GM18873 (cell line): ENCODE measurements around the gene MTUS2.

Experiments
- ATAC-seq: cut with Tn5 transposase; IDR thresholded peaks from one replicate; pipeline ENCODE4 v1.9.1; 2021; ENCODE audit warnings: mild to moderate bottlenecking, moderate library complexity, moderate number of reproducible peaks; ENCODE audit not compliant: unreplicated experiment, low FRiP score

Gene MTUS2

DNA sequence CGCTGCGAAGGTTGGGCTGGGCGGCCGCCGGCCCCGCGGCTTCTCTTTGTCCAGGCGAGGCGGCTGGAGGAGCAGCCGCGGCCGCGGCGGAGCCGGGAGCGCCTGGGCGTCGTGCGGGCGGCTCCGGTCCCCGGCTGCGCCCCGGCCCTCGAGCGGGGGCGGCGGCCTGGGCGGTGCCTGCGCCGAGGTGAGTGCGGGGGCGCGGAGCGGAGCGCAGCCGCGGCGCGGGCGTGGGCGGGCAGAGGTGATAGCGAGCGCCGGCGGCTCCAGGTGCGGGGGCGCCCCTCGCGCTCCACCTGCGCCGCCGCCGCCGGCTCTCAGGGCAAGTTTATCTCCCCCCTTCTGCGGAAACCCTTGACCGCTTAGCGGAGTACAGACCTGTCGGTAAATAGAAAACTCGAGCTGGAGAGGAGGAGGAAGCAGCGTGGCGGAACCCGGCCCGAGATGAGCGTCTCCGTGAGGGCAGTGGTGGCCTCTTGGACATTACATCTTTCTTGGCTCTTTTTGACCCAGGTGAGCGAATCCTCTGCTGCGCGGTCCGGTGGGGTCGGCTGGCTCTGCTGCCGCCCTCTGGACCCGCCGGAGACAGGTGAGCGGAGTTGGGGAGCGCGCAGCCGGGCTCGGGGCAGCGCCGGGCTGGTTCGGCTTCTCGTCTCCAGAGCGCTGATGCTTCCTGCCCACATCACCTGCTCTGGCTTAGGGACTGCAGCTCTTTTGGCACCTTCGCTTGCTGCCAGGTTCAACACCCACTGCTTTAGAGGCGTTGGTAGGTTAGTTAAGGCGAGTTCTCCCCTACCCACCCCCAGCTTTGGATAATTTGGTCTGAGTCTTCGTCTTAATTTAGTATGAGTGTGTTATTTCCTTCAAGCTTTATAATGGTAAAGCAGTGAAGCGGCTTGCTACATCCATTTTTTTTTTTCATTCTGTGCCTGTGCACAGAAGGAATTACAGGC lies at the start of gene MTUS2:
Gene MTUS2 (plus strand): TSS at position 241 of the 953 bp plus-strand sequence.
- no peak for ATAC-seq

DNA sequence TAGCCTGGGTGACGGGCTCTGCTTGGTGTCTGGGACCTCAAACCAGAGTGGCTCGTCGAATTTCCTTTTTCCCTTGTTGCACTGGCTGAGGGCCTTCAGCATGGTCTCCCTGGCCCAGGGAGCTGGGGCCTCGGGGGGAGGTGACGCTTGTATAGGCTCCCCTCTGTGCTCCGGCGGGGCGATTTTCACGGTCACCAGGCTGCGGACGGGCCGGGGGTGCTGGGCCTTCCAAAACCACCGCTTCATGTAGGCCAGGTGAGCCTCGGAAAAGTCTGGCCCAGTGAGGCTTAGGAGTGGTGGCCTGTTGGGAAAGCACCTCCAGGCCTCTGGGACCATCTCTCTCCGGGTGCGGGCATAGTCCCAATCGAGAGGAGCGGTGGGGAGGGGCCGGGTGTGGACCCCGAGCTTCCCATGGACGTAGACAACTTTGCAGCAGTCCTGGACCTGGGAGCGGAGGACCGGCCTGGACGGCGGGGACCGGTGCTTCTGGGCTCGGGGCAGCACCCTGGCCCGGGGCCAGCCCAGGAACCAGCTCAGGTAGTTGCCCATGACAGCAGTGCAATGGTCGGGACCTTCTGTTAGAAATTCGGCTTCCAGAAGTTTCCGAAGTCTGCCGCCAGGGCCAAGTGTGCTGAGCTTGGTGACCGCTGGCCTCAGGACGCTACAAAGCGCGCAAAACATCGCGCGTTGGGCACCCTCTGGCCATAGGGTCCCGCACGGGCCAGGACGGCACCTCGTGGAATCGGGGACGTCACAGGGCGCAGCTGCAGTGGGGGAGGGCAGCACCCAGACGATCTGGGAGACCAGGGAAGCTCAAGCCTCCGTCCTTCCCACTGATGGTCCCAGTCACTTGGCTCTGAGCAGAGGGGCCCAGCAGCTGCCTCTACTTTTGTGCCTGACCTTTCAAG lies 41.6 kb upstream of the MTUS2 start:
- no peak for ATAC-seq

DNA sequence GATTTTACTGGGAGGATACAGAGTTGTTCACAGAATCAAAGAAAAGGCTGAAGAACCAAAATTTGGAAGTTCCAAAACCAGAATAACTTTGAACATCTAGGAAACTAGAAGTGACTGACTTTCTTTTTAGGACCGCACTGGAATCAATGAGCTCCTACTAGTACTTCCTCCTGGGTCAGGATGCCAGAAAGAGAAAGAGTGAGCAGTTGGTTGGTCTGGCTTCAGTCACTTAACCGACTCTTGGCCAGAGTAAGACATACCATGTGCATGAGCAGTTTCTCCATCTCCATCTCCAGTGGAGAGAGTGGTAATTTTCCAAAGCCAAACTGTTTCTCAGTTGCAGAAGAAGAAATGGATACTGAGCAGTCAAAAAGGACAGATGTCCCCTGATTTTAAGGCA lies 27.1 kb upstream of the MTUS2 start:
- ATAC-seq = no peak

DNA sequence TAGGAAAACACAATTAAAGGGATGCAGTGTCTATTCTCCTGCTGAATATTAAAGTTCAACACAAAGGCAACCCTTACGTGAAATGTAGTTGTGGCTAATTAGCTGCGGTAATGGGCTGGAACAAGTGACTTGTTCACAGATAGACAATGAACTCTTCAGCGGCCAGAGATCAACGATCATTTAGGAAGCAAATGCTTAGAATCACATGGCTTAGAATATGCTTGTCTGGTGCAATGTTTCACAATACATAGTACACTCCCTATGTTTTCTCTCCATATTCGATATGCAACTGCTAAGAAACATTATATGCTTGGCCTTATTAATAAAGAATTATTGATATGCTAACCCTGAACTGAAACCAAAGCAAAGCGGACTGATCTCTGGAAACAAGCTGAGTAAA lies 25.7 kb upstream of the MTUS2 start:
- ATAC-seq = no peak

DNA sequence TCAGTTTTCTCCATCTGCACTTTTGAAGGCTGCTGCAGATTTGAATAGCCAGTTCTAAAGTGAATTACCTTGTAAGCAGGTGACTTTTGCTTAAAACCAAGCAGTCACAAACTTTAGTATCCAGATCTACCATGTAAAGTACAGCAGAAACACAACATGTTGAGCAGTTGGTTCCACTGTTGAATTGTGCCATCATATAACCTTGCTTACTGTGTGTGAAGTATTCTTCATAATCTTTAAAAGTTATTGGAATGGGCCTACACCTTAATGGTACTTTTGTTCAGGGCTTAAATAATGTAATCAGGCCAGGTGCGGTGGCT lies 23.2 kb upstream of the MTUS2 start:
- ATAC-seq = no peak

DNA sequence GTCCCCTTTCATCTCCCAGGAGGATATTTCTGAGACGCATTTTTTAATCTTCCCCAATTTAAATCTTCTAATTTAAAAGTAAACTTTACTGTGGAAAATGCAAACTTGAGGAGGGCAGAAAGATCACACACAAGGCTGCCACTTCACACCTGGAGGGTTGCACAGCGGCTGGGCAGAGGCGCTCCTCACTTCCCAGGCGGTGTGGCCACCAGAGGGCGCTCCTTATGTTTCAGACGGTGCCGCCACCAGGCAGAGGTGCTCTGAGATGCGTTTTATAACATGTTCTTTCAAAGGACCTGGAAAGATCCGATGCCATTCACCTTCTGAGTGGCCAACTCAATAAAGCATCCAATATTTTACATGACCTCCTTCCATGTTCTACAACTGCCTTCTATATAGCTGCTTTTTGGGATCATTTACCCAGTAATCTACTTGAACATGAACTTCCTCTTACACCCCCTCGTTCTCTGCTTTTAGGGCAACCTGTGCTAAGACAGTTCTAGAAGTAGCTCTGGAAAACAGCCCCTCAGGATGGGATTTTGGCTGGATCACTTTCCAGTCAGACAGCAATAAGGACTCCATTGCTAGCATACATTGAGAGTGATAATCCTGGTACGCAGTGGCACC lies 14.8 kb upstream of the MTUS2 start:
- ATAC-seq = no peak

DNA sequence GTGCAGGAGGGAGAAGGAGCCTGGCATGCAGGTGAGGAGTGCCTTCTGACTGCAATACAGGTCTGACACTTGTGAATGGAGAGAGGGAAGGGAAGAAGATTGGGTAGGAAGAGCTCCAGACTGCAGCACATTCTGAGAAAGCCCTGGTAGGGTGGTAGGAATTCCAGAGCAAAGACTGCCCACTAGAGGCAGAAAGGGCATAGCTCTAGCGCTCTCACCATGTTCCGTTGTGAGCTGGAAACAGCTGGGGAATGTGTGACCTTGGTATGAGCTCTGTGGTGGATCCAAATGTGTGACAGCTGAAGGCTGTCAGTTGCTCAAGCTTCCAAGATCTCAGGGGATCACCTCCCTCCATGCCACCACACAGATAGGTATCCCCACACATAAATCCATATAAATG lies 2.9 kb upstream of the MTUS2 start:
- ATAC-seq = no peak

DNA sequence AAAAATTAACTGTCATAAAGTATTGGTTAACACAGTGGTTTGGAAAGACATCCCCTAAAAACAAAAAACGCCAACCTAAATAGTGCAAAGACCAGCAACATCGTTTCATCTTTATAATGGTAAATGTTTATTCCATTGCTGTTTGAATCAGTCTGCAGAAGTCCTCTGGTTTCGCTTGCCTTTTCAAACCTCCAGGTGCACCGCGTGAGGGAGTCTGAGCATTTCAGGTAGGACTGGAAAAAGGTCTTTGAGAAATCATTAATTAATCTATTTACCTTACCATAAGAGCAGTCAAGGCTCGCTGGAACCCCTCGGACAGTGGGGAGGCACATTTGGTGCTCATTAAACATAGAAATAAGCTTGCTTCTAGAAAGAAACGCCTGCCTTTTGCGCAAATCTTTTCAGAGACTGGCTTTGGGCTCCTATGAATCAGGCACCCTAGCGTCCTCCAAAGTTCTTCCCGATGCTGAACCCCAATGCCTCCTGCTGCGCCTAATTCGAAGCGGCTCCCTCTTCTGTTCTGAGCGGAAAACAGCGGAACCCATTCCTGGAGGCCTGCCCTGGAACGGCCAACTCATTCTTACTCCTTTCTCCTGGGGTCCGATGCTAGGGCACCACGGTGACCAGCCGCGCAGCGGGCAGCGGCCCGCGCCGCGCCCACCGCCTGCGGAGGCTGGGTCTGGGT lies 951 bp upstream of the MTUS2 start:
- ATAC-seq = no peak

DNA sequence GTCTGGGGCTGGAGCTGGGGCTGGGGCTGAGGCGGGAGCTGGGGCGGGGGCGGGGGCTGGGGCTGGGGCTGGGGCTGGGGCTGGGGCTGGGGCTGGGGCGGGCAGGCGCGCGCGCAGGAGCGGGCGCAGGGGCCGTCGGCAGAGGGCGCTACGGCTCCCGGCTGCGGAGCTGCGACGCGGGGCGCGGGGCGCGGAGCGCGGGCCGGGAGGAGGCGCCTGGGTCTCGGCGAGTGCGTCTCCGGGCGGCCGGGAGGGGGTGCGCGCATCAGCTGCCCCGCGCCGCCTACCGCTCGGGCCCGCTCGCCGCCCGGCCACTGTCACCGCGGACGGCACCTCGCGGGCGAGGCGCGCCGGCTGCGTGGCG lies 422 bp upstream of the MTUS2 start:
- ATAC-seq = no peak

DNA sequence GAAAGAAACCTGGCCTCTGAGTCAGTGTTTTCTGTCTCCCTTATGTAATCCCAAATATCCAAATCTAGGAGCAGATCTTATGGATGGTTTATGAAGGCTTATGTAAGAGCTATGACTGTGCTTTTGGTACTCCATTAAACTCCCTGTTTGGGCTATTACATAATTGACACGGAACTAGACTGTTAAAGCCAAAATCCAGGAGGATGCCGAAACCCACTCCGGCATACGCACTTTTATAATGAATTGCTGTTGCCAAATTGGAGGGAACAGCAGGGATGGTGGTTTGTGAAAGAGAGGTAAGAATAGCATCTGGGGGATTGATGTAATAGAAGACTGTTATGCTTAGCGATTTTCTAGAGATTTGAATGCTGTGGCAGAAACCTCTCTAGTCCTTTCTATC lies 2.0 kb downstream of the MTUS2 start:
- no peak for ATAC-seq

DNA sequence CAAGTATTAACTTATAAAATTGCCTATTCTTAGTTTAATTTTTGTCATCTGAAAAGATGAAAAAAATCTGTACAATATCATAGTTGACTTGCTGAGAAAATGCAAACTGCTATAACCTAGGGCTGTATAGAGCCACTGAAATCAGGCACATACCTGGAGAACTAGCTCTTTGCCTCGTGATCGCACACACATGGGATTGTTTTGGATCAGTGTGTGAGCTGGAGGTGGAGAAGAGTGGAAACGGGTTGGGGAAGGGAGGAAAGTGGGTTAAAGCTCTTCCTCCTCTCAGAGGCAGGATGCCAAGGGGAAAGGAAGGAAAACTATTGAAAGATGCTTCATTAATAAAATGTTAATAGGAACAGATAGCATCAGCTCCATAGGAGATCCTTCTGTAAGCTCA lies 2.7 kb downstream of the MTUS2 start:
- ATAC-seq = no peak

DNA sequence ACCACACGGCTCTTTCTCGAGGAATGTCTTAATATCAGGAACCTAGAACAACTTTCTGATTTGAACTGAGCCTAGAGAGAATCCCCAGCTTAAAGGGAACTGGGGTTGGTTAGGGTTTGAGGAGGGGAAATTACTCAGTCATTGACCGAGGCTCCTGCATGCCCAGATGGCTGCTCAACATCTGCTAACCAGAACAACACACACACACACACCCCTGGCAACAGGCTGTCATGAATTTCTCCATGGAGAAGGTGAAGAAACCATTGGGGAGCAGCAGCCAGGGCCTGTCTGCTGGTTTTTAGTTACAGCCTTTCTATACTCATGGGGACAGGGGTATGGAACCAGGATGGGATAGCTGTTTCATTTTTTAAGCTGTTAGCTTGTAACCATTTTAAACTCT lies 5.2 kb downstream of the MTUS2 start:
- ATAC-seq = no peak

DNA sequence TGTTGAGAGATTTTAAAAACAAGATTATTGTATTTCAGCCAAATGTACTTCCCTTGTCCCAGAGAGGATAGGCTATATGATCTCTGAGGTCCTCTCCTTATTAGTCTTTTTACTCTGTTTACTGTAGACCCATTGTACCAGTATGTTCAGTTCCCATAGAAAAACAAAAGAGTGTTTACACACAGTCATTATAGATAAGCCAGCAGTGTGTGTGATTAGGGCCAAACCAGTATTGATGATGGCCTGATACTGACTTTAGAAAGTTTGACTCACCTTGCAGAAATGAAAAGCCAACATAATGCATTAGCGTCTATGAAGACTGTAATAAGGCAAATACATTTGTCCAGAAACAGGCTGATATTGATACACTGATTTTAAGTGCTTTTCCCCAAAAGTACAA lies 6.2 kb downstream of the MTUS2 start:
- no peak for ATAC-seq

DNA sequence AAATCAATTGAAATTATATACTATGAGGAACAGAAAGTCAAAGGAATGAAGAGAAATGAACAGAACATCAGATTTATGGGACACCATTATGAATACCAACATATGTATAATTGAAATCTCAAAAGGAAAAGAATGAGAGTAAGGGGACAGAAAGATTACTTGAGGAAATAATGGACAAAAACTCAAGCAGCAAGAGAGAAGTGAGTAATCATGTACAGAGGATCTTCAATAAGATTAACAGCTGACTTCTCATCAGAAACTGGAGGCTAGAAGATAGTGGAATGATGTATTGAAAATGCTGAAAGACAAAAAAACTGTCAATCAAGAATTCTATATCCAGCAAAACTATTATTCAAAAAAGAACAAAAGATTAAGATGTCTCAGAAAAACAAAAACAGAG lies 10.4 kb downstream of the MTUS2 start:
- no peak for ATAC-seq

DNA sequence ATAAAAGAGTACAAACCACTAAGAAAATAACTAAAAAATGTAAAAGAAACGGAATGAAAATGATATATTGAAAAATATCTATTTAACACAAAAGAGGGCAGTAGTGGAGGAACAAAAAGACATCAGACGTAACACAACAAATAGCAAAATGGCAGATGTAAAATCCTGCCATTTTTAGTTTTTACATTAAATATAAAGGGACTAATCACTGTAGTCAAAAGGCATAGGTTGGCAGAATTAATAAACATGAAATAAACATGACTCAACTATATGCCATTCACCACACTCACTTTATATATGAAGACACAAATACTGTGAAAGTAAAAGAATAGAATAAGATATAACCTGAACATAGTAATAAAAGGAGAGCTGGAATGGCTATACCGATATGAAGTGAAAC lies 11.0 kb downstream of the MTUS2 start:
- no peak for ATAC-seq

DNA sequence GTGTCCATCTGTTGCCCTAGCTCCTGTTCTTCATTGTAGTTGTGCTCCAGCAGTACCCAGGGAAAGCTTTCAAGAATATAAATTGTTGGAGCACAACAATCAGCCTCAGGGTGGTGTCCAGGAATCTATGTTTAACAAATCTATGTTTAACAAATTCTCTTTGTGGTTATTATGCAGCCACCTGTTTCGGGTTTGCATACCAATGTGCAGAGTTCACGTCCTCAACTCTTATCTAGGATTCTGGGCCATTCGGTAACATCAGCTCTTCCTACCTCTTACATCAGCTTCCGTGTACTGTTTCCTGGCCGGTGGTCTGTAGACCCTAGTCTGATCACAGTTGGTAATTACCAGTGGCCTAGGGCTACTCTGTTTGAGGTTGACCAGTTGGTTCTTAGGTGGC lies 17.0 kb downstream of the MTUS2 start:
- no peak for ATAC-seq

DNA sequence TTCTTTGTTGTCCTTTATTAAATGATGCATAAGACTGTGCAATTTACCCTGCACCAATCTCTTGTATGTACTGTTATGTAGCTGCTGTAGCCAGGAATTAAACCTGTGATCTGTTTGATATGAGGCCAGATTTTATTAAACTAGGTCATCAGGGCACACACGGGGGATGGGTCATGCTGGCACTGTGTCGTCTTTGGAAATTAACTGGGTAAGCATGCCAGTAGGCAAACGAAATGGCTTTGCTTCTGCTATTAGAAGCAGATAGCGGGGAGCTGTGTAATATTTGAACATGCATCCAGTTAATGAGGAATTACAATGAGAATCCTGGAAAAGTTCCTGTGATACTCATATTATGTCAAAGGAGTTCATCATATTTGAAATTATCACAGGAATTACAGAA lies 23.5 kb downstream of the MTUS2 start:
- ATAC-seq = no peak

DNA sequence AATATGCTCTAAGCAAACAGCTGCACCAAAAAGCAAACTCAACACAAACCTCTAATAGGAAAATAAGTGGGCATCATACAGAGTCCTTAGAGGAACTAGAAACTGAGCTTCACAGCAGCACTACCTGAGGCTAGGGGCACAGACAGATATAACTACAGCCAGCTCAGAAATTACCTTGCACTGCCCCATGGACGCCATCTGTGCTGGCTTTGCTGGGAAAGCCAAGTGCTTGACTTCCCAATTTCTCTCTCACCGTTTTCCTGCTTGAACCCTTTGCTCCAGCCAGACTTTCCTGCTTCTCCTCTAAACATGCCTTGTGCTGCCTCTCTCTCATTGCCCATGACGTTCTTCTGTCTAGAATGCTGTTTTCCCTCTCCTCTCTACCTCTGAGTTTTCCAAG lies 29.3 kb downstream of the MTUS2 start:
- ATAC-seq = no peak

DNA sequence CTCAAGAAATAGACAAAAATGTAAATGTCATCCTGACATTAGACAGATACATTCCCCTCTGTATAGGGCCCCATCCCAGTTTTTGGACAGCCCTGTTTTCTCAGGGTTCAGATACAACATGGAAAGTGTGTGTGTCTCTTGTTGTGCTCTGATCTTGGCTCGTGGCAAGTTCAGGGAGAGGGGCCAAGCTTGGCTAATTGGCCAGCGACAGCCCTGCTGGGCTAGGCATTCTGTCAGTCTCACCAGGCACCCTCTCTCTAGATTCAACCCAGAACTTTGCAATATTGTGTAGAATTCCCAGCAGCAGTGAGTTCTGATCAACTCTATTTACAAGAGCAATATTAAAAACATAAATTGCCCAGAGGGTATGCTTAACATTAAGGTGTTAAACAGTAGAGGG lies 30.1 kb downstream of the MTUS2 start:
- ATAC-seq = no peak

DNA sequence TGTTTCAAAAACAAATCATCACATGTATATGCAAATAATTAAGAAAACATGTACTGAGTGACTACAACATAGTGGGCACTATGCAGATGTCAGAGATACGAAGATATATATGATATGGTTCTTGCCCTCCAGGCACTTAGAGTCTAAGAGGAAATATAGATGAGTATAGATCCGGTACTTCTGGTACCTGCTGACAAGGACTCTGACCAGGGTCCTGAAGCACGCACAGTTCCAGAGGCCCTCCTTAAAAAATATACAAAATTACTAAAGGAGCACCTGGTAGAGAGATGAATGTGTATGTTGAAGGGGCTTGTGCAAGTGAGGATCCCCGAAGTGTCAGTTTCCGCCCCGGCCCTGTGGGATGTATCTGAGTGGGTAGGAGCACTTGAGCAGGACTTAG lies 31.3 kb downstream of the MTUS2 start:
- ATAC-seq = no peak

DNA sequence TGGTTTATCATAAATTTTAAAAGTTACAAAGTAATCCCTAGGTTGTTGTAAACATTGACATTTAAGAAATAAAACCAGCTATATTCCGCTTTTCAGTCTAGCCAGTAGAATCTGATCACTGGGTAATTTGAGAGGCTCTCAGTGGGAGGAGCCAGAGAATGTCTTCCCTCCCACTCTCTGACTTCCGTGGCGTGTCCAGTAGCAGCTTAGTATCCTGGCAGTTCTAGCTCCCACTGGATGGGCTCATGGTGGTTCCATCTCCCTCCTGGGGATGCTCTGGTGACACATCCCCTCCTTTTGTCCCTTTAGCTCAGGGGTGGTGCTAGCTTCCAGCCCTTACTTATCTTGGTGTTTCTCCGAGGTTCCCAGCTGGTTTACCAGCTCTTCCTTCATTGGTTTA lies 34.5 kb downstream of the MTUS2 start:
- ATAC-seq = no peak
